Retinal pigment epithelial cell (primary cell): ENCODE results near the gene DRAM1.
A peak's percentile ranks its signal among the peaks of the same experiment; 100 is the strongest.

Experiments
- DNase-seq: peaks from one replicate; pipeline ENCODE4 v3.0.0-alpha.2; 2010; ENCODE audit warnings: low read depth
- H3K4me3 ChIP-seq: 2 replicates; pipeline ENCODE4 v1.5.1; 2011; ENCODE audit warnings: mild to moderate bottlenecking, low read length, control low read depth, moderate library complexity
- TF ChIP-seq, protein P1 (sequence below): conservative IDR thresholded peaks from 2 replicates; pipeline ENCODE4 v1.5.1; 2011; ENCODE audit warnings: low read depth, low read length, control low read depth, inconsistent platforms

The DRAM1 gene

GRCh38 chr12:101931498-101932326, 54.3 kb downstream of the DRAM1 start:
- TF ChIP-seq, protein P1, sequence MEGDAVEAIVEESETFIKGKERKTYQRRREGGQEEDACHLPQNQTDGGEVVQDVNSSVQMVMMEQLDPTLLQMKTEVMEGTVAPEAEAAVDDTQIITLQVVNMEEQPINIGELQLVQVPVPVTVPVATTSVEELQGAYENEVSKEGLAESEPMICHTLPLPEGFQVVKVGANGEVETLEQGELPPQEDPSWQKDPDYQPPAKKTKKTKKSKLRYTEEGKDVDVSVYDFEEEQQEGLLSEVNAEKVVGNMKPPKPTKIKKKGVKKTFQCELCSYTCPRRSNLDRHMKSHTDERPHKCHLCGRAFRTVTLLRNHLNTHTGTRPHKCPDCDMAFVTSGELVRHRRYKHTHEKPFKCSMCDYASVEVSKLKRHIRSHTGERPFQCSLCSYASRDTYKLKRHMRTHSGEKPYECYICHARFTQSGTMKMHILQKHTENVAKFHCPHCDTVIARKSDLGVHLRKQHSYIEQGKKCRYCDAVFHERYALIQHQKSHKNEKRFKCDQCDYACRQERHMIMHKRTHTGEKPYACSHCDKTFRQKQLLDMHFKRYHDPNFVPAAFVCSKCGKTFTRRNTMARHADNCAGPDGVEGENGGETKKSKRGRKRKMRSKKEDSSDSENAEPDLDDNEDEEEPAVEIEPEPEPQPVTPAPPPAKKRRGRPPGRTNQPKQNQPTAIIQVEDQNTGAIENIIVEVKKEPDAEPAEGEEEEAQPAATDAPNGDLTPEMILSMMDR: no peak
- no peak for DNase-seq
- H3K4me3 ChIP-seq: no peak overlapping the region

GRCh38 chr12:101933866-101934514, 56.6 kb downstream of the DRAM1 start:
- DNase-seq: no peak
- H3K4me3 ChIP-seq: no peak overlapping the region
- TF ChIP-seq, protein P1: no peak

DNA sequence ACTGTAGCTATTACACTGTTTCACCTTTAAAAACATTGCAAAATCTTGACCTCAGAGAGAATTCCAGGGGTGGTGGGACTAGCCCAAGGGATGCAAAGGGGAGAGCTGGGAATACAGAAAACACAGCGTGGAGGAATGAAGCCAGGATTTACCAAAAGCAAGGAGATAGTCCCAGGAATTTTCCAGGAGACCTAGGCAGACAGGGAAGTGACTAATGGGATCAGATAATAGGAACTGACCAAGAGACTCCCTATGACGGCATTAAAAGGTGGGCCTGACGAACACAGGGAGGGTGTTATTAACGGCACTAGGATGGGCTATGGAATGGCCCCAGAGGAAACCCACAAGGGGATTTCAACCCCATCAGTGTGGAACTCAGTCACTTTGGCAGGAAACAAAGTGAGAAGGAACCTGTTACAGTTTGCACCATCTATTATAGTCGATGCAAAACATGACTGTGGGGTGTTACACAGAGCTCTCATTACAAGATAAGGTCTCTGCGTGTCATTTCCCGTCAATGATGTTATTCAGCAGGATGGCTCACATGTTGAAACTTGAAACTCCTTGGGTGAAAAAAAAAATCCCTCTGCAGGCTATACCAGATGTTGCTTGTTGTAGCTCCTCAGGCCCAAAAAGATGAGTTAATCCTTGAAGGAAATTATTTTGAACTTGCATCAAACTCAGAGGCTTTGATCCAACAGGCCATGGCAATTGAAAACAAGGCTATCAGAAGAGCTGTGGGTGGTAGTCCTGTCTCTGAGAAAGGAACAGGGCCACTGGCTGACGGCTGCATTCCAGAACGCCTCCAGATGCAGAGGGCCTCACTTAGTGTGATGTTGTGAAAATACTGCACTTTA, 58.7 kb downstream of the DRAM1 start:
- DNase-seq: no peak
- TF ChIP-seq, protein P1: no peak
- H3K4me3 ChIP-seq: no peak overlapping the region

DNA sequence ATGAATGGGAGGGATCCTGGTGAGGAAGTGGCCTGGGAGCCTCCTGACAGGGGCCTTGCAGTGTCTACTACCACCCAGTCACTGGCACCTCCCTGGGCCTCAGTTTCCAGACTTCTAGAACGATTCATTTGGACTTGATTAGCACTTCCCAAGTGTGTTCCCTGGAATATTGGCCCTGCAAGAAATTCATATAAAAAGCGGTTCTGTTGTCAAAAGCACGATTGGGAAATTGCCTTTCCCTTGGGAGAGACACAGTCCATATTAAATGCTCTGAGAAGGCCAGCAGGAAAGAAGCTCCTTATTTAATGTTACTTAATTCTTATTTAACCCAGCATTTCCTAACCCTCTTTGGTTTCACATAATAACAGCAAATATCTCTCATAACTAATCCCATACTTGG, 61.9 kb downstream of the DRAM1 start:
- H3K4me3 ChIP-seq: no peak overlapping the region
- TF ChIP-seq, protein P1: no peak
- DNase-seq: no peak

DNA sequence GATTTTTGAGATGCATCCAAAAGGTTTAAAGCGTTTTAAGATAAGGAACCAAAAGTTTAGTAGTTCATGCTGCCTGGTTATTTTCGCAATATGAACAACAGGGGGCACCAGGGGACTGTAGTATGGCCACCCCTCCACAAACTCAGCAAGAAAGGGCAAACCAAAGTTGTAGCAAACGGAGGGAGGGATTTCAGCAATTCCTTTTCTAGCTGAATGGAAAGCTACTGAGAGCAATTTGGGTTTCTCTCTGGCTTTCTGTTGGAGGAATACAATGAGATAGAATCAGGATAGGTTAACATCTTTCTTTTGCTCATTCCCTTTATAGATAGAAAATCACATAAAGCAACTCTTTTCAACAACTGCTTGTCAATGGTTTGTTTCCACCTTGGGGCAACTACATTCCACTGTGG, 62.5 kb downstream of the DRAM1 start:
- TF ChIP-seq, protein P1: peak; percentile 85
- H3K4me3 ChIP-seq: no peak overlapping the region
- no peak for DNase-seq

- TF ChIP-seq, protein P1: no peak
- H3K4me3 ChIP-seq: no peak overlapping the region
- DNase-seq: no peak
Measured at GRCh38 chr12:101940400-101940950, 63.1 kb downstream of the DRAM1 start.
